ENCODE measurements around the gene PNPLA3.

- TF ChIP-seq FOXM1 (IDR thresholded peaks at IDR 0.05; ENCODE audit: borderline replicate concordance), result no peak
- no peak for TF ChIP-seq SP1 (IDR thresholded peaks at IDR 0.05)
- no peak for TF ChIP-seq SUZ12 (IDR thresholded peaks at IDR 0.05)
- TF ChIP-seq ZNF384 (IDR thresholded peaks at IDR 0.05), result no peak
- no peak for TF ChIP-seq HDGF (IDR thresholded peaks at IDR 0.05; ENCODE audit: borderline replicate concordance)
- no peak for TF ChIP-seq BHLHE40 (IDR thresholded peaks at IDR 0.05; ENCODE audit: borderline replicate concordance)
- no peak for TF ChIP-seq NFRKB (IDR thresholded peaks at IDR 0.05)
- no peak for TF ChIP-seq FOXK2 (IDR thresholded peaks at IDR 0.05)
Measured at GRCh38 chr22:43978558-43978957, 55.0 kb downstream of the PNPLA3 start.
